WI38 (cell line): ENCODE results near the gene CELF2.

Experiments used
- H3K4me3 ChIP-seq: 2 replicates; pipeline ENCODE4 v1.5.1; 2011; ENCODE audit warnings: low read depth, mild to moderate bottlenecking, control low read depth, low read length
- CTCF ChIP-seq: IDR thresholded peaks from 2 replicates; pipeline ENCODE4 v1.5.1; 2012; ENCODE audit warnings: low read depth, mild to moderate bottlenecking, control low read depth, low read length

CELF2 gene

GRCh38 chr10:11351801-11352200, 334.1 kb downstream of the CELF2 start:
- no peak for TF ChIP-seq CTCF
- H3K4me3 ChIP-seq, result no peak overlapping the region

- H3K4me3 ChIP-seq, result no peak overlapping the region
Measured at GRCh38 chr10:11353006-11353896, 335.6 kb downstream of the CELF2 start.

GRCh38 chr10:11354823-11355222, 337.2 kb downstream of the CELF2 start:
- no peak overlapping the region for H3K4me3 ChIP-seq
- TF ChIP-seq CTCF, result no peak

More at GRCh38 chr10:11353006-11353896, 335.6 kb downstream of the CELF2 start:
- no peak for TF ChIP-seq CTCF

- H3K4me3 ChIP-seq, result no peak overlapping the region
- no peak for TF ChIP-seq CTCF
Measured at GRCh38 chr10:11355592-11355991, 337.9 kb downstream of the CELF2 start.

GRCh38 chr10:11357439-11357838, 339.8 kb downstream of the CELF2 start:
- H3K4me3 ChIP-seq, result no peak overlapping the region
- TF ChIP-seq CTCF, result no peak

- no peak overlapping the region for H3K4me3 ChIP-seq
Measured at GRCh38 chr10:11358011-11358410, 340.3 kb downstream of the CELF2 start.

More at GRCh38 chr10:11358011-11358410, 340.3 kb downstream of the CELF2 start:
- no peak for TF ChIP-seq CTCF
